HepG2 (cell line): ENCODE data around the gene ROM1. TPM values are rescaled to one million over a fixed set of nuclear protein-coding genes. Genes with fewer than 3 reads are reported as not detected.

Source experiments
- ATAC-seq: fragments of 200-7000 bp; cut with Tn5 transposase; 3 replicates; pipeline ENCODE4 v1.9.1; 2020; ENCODE audit warnings: mild to moderate bottlenecking, moderate library complexity
- BruUV-seq: library from RNA; stranded (reverse); fragments of 400-500 nt; replicated peaks from 2 replicates; lab custom pipeline; 2021; lab: Mats Ljungman, UMichigan
- CTCF ChIA-PET: fragments of 300-600 bp; formaldehyde crosslinking; extraction: SDS; loops from one replicate; lab custom pipeline; 2021; ENCODE audit warnings: low total read pairs, inconsistent platforms, low intra/inter-chr PET ratio; lab: Yijun Ruan, JAX
- POLR2A ChIA-PET: fragments of 350-600 bp; sonication (Branson Sonifier 250); formaldehyde crosslinking; loops from one replicate; lab custom pipeline; 2020; ENCODE audit warnings: antibody characterized with exemption, inconsistent platforms; lab: Yijun Ruan, JAX
- DNase-seq: peaks from one replicate; pipeline ENCODE4 v3.0.0-alpha.2; 2015; ENCODE audit warnings: low spot score
- FAIRE-seq: peaks from 3 replicates; lab custom pipeline; 2011; peaks lifted over from hg19 to GRCh38; lab: Jason Lieb, UNC
- H2AFZ ChIP-seq: one replicate; pipeline ENCODE4 v1.6.1; 2011; ENCODE audit warnings: low read length, inconsistent platforms
- H3K27ac ChIP-seq: fragments of 300-600 bp; 3 replicates; pipeline ENCODE4 v1.8.0; 2011; ENCODE audit warnings: mixed run types, mild to moderate bottlenecking, mixed read lengths, low read length, inconsistent platforms; ENCODE audit not compliant: insufficient read depth; ENCODE audit errors: extremely low read length
- H3K27me3 ChIP-seq, 2 experiments: fragments of 200-600 bp in 1 of 2; 2 replicates in 1 of 2; 3 replicates in 1 of 2; pipeline versions ENCODE4 v1.6.0 to v1.8.0; 2011; ENCODE audit warnings: low read length in 2 of 2, mild to moderate bottlenecking in 2 of 2, moderate library complexity in 2 of 2, inconsistent platforms in 1 of 2; ENCODE audit not compliant: insufficient read depth in 2 of 2, control insufficient read depth in 1 of 2
- H3K36me3 ChIP-seq, 2 experiments: fragments of 200-600 bp in 1 of 2; replicated peaks in 1 of 2; 2 replicates in 1 of 2; 3 replicates in 1 of 2; pipeline versions ENCODE4 v1.5.1 to v1.8.0; 2011; ENCODE audit warnings: low read length in 2 of 2, inconsistent platforms in 1 of 2; ENCODE audit not compliant: insufficient read depth in 2 of 2, control insufficient read depth in 1 of 2
- H3K4me1 ChIP-seq: 2 replicates; pipeline ENCODE4 v1.5.1; 2012; ENCODE audit warnings: low read length, inconsistent platforms; ENCODE audit not compliant: insufficient read depth
- H3K4me2 ChIP-seq: 2 replicates; pipeline ENCODE4 v1.6.0; 2011; ENCODE audit warnings: low read depth, low read length, inconsistent platforms
- H3K4me3 ChIP-seq, 3 experiments: fragments of 200-600 bp in 1 of 3; sonication (generic), shearing (Covaris generic) in 1 of 3; replicated peaks in 1 of 3; 2 replicates each; pipeline ENCODE4 v1.5.1; 2011 to 2016; ENCODE audit warnings: low read length in 3 of 3, inconsistent platforms in 2 of 3, low read depth in 2 of 3, mild to moderate bottlenecking in 2 of 3, control low read depth in 1 of 3, mixed read lengths in 1 of 3; ENCODE audit not compliant: insufficient read depth in 1 of 3
- H3K79me2 ChIP-seq: one replicate; pipeline ENCODE4 v1.6.1; 2011; ENCODE audit warnings: low read length, inconsistent platforms; ENCODE audit not compliant: insufficient read depth
- H3K9ac ChIP-seq: 2 replicates; pipeline ENCODE4 v1.6.0; 2011; ENCODE audit warnings: mild to moderate bottlenecking, low read depth, low read length, inconsistent platforms; ENCODE audit not compliant: insufficient read depth
- H3K9me3 ChIP-seq: 2 replicates; pipeline ENCODE4 v1.5.1; 2012; ENCODE audit warnings: mild to moderate bottlenecking, low read length
- H4K20me1 ChIP-seq: 2 replicates; pipeline ENCODE4 v1.6.0; 2011; ENCODE audit warnings: inconsistent platforms, mild to moderate bottlenecking, low read length, moderate library complexity; ENCODE audit not compliant: insufficient read depth
- DNMT1 ChIP-seq: sonication (generic); formaldehyde crosslinking; IDR thresholded peaks from 2 replicates; pipeline ENCODE4 v1.5.1; 2020; ENCODE audit warnings: mild to moderate bottlenecking, missing genetic modification reagents
- EEA1 ChIP-seq: sonication (generic); formaldehyde crosslinking; IDR thresholded peaks from 2 replicates; pipeline ENCODE4 v1.5.1; 2020; ENCODE audit warnings: mild to moderate bottlenecking, missing genetic modification reagents, borderline replicate concordance
- ERF ChIP-seq: IDR thresholded peaks from 2 replicates; pipeline ENCODE4 v1.6.1; 2018; ENCODE audit warnings: missing biosample characterization, missing genetic modification reagents
- GTF2F1 ChIP-seq: fragments of 150-350 bp; IDR thresholded peaks from 2 replicates; pipeline ENCODE4 v1.6.1; 2014; ENCODE audit warnings: low read length
- HES4 ChIP-seq: sonication (generic); formaldehyde crosslinking; IDR thresholded peaks from 2 replicates; pipeline ENCODE4 v1.9.0; 2021; ENCODE audit warnings: mild to moderate bottlenecking, missing genetic modification reagents, borderline replicate concordance
- IKZF1 ChIP-seq: fragments of 450-650 bp; IDR thresholded peaks from 2 replicates; pipeline ENCODE4 v1.7.1; 2016
- IRF9 ChIP-seq: sonication (generic); formaldehyde crosslinking; IDR thresholded peaks from 2 replicates; pipeline ENCODE4 v1.8.0; 2022; ENCODE audit warnings: missing genetic modification reagents, mild to moderate bottlenecking, borderline replicate concordance
- JUN ChIP-seq: sonication (generic); formaldehyde crosslinking; IDR thresholded peaks from 2 replicates; pipeline ENCODE4 v1.4.0; 2020; ENCODE audit warnings: mild to moderate bottlenecking, missing genetic modification reagents
- NBN ChIP-seq: fragments of 450-650 bp; conservative IDR thresholded peaks from 2 replicates; pipeline ENCODE4 v1.6.1; 2017
- NCOA1 ChIP-seq: sonication (generic); formaldehyde crosslinking; IDR thresholded peaks from 2 replicates; pipeline ENCODE4 v1.9.0; 2021; ENCODE audit warnings: missing genetic modification reagents
- NFYC ChIP-seq: IDR thresholded peaks from 2 replicates; pipeline ENCODE4 v1.6.1; 2016; ENCODE audit warnings: missing genetic modification reagents, missing compliant biosample characterization
- PHF5A ChIP-seq: IDR thresholded peaks from one replicate; pipeline ENCODE4 v1.6.1; 2018; ENCODE audit warnings: low read depth, missing genetic modification reagents; ENCODE audit not compliant: unreplicated experiment
- PRPF4 ChIP-seq: fragments of 200-400 bp; formaldehyde crosslinking; IDR thresholded peaks from 2 replicates; pipeline ENCODE4 v1.6.1; 2016; ENCODE audit warnings: low read length, low read depth; ENCODE audit not compliant: poor library complexity, severe bottlenecking
- RARG ChIP-seq: sonication (generic); formaldehyde crosslinking; IDR thresholded peaks from 2 replicates; pipeline ENCODE4 v1.4.0; 2020; ENCODE audit warnings: low read depth, mild to moderate bottlenecking, missing genetic modification reagents
- RFX5 ChIP-seq: IDR thresholded peaks from 2 replicates; pipeline ENCODE4 v1.6.1; 2011; ENCODE audit warnings: low read depth, low read length, improper control_type of control experiment
- SRSF9 ChIP-seq: fragments of 200-400 bp; formaldehyde crosslinking; IDR thresholded peaks from 2 replicates; pipeline ENCODE4 v1.6.1; 2018; ENCODE audit warnings: borderline replicate concordance, mild to moderate bottlenecking, low read depth, low read length; ENCODE audit not compliant: insufficient read depth, poor library complexity, severe bottlenecking
- STAG1 ChIP-seq: sonication (generic); formaldehyde crosslinking; IDR thresholded peaks from 2 replicates; pipeline ENCODE4 v1.4.0; 2020; ENCODE audit warnings: missing genetic modification reagents
- TBX2 ChIP-seq: sonication (generic); formaldehyde crosslinking; IDR thresholded peaks from 2 replicates; pipeline ENCODE4 v1.5.0; 2020; ENCODE audit warnings: missing genetic modification reagents, mild to moderate bottlenecking, borderline replicate concordance
- ZIK1 ChIP-seq: sonication (generic); formaldehyde crosslinking; IDR thresholded peaks from 2 replicates; pipeline ENCODE4 v1.5.0; 2020; ENCODE audit warnings: mild to moderate bottlenecking, low read depth, missing genetic modification reagents, borderline replicate concordance
- ZNF260 ChIP-seq: sonication (generic); formaldehyde crosslinking; IDR thresholded peaks from 2 replicates; pipeline ENCODE4 v1.4.0; 2020; ENCODE audit warnings: missing genetic modification reagents, low read depth, mild to moderate bottlenecking, borderline replicate concordance
- ZNF460 ChIP-seq: sonication (generic); formaldehyde crosslinking; IDR thresholded peaks from 2 replicates; pipeline ENCODE4 v1.5.1; 2020; ENCODE audit warnings: missing genetic modification reagents, mild to moderate bottlenecking, borderline replicate concordance
- ZNF468 ChIP-seq: sonication (generic); formaldehyde crosslinking; IDR thresholded peaks from 2 replicates; pipeline ENCODE4 v1.8.0; 2022; ENCODE audit warnings: mild to moderate bottlenecking, moderate library complexity, missing genetic modification reagents
- ZNF749 ChIP-seq: sonication (generic); formaldehyde crosslinking; IDR thresholded peaks from 2 replicates; pipeline ENCODE4 v1.8.0; 2022; ENCODE audit warnings: mild to moderate bottlenecking, missing genetic modification reagents, moderate library complexity, borderline replicate concordance
- ZZZ3 ChIP-seq: sonication (generic); formaldehyde crosslinking; IDR thresholded peaks from 2 replicates; pipeline ENCODE4 v1.4.0; 2020; ENCODE audit warnings: missing genetic modification reagents, mild to moderate bottlenecking, borderline replicate concordance
- WGBS: methylation state at CpG from one replicate; pipeline ENCODE4 v1.1.6; 2017; ENCODE audit warnings: low lambda C conversion rate; 5-methylcytosine and 5-hydroxymethylcytosine counted together
- in situ Hi-C: cut with HindIII; loops from 2 replicates; pipeline ENCODE4 v1.10.0; 2017; ENCODE audit warnings: low pct_unique_long_range_greater_than_20kb; ENCODE audit not compliant: extremely low pct_ligation_motif_present
- intact Hi-C: fragments of 100-400 bp; cut with micrococcal nuclease; formaldehyde crosslinking; loops from one replicate; pipeline ENCODE4 v1.10.0; 2022; ENCODE audit not compliant: unreplicated experiment
- polyA plus RNA-seq, 8 experiments: library from polyadenylated mRNA; depleted of rRNA in 3 of 8; stranded (reverse) in 7 of 8; unstranded in 1 of 8; fragments of >200 nt; fragmentation: Illumina TruSeq in 4 of 8; extraction: Trizol in 4 of 8; gene quantifications; 2 replicates each; pipeline versions ENCODE4 v1.2.1 to v1.2.3, GENCODE V29; 2011 to 2016; ENCODE audit warnings: low read depth in 4 of 8, missing spikeins in 1 of 8, mixed read lengths in 1 of 8; ENCODE audit not compliant: insufficient read depth in 1 of 8
- total RNA-seq, 5 experiments: library from RNA; depleted of rRNA; stranded (reverse); fragments of >200 nt; fragmentation: Illumina TruSeq; extraction: Trizol; gene quantifications; 2 replicates each; pipeline ENCODE4 v1.2.3, GENCODE V29; 2016; ENCODE audit warnings: low read depth in 1 of 5
- TF ChIP-seq, protein P1 (sequence below): sonication (generic); formaldehyde crosslinking; IDR thresholded peaks from 2 replicates; pipeline ENCODE4 v1.4.0; 2020; ENCODE audit warnings: missing genetic modification reagents, borderline replicate concordance

The ROM1 gene
- total and polyA plus RNA-seq, 2 of the 13 experiments (the other 11 are each of a cell fraction or from before 2014, with no cell fraction given): 1.2 to 2.4 TPM

DNA sequence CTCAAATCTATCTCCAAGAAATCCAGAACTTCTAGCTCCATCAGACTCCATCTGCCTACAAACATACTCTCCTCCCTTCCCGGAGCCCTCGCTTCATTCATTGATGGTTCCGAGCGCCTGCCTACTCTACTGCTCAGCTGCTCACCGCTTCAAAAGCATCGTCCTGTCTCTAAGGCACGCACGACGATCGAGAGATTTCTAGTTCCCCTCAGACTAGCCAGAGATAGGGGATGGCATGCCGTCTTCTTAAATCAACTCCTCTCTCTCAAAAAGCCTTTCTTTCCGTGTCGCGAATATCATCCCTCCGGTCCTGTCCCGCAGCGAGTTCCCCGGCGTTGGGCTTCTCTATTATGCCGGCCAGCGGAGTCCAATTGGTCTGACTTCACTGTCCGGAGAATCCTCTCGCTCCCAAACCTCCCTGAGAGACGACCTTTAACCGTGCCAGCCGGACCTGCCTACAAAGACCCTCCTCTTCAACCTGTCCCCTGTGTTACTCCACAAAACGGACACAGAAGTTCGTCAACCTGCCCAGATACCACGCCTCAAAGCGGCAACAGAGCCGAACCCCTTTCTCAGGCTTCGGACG, 40.0 kb upstream of the ROM1 start:
- H3K4me1 ChIP-seq: peaks cover 69% of the 10 kb centered on the region
- ChIA-PET CTCF (no interaction called here), POLR2A (interaction anchor here (0.6 to 5.0 kb wide), 41 partner anchors 8 to 268 kb away, joined by 3 to 160 read pairs (median 6); partner anchors contain the start of genes AHNAK, B3GAT3, C11orf98 and CSKMT)
- DNase-seq: no peak
- TSS peak; percentile 80 for BruUV-seq
- no peak overlapping the region for H2AFZ ChIP-seq
- H3K27me3 ChIP-seq: no peaks in the 10 kb centered on the region; a peak in 1 of 5 replicates
- FAIRE-seq: no peak
- peak overlapping the region; percentile 85 for H3K4me2 ChIP-seq
- in situ Hi-C loops (no loop called here), intact Hi-C loops (no loop called here)
- peaks cover 64% of the 10 kb centered on the region for H3K79me2 ChIP-seq
- H3K27ac ChIP-seq: peak overlapping the region; percentile 77
- peaks cover 14 to 54% of the 10 kb centered on the region in 2 experiments for H3K36me3 ChIP-seq
- H3K4me3 ChIP-seq: peak overlapping the region; percentile 80 to 96 (median 95)
- peak overlapping the region; percentile 92 for H3K9ac ChIP-seq
- H4K20me1 ChIP-seq: peaks cover 8% of the 10 kb centered on the region; the same call in 1 of the 2 replicates
- under 1% methylated on average over 30 of the region's 33 CpGs for WGBS
- no peaks in the 10 kb centered on the region for H3K9me3 ChIP-seq
- peak; percentile 13 for ATAC-seq
- TF ChIP-seq, protein P1, sequence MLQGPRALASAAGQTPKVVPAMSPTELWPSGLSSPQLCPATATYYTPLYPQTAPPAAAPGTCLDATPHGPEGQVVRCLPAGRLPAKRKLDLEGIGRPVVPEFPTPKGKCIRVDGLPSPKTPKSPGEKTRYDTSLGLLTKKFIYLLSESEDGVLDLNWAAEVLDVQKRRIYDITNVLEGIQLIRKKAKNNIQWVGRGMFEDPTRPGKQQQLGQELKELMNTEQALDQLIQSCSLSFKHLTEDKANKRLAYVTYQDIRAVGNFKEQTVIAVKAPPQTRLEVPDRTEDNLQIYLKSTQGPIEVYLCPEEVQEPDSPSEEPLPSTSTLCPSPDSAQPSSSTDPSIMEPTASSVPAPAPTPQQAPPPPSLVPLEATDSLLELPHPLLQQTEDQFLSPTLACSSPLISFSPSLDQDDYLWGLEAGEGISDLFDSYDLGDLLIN (CRISPR knock-in tag): no peak
- TF ChIP-seq RFX5 (no peak), IKZF1 (no peak), ZNF260 (no peak), DNMT1 (CRISPR knock-in tag) (0 out of 2 replicates have a peak, but pooled peaks have one; percentile 26), SRSF9 (no peak), JUN (no peak), ZNF460 (no peak), ZZZ3 (no peak), GTF2F1 (no peak), IRF9 (0 out of 2 replicates have a peak, but pooled peaks have one; percentile 37), ZNF749 (CRISPR knock-in tag) (no peak), TBX2 (CRISPR knock-in tag) (no peak), PHF5A (CRISPR knock-in tag) (no peak), PRPF4 (no peak), ZNF468 (CRISPR knock-in tag) (no peak), EEA1 (CRISPR knock-in tag) (peak; percentile 74; the same call in 1 of the 2 replicates), NCOA1 (no peak), ZIK1 (CRISPR knock-in tag) (0 out of 2 replicates have a peak, but pooled peaks have one; percentile 45), ERF (no peak), NFYC (CRISPR knock-in tag) (no peak), NBN (no peak), HES4 (0 out of 2 replicates have a peak, but pooled peaks have one; percentile 39), STAG1 (no peak), RARG (CRISPR knock-in tag) (no peak)
